SK-N-SH (cell line): Measurements from ENCODE around the gene GPC5. TPM values are rescaled to one million over a fixed set of nuclear protein-coding genes. Genes with fewer than 3 reads are reported as not detected.

Experiments used
- CTCF ChIA-PET: fragments of 300-600, 350-600 bp; formaldehyde crosslinking; extraction: SDS; loops from one replicate; lab custom pipeline; 2021; lab: Yijun Ruan, JAX
- POLR2A ChIA-PET: fragments of 350-600 bp; sonication (Branson Sonifier 250); formaldehyde crosslinking; extraction: SDS; loops from one replicate; lab custom pipeline; 2020; ENCODE audit warnings: antibody characterized with exemption, inconsistent platforms; lab: Yijun Ruan, JAX
- DNase-seq: peaks from one replicate; pipeline ENCODE4 v3.0.0; 2012
- H2AFZ ChIP-seq: fragments of 200-600 bp; sonication (generic); 2 replicates; pipeline ENCODE4 v1.8.1; 2016; ENCODE audit warnings: antibody characterized with exemption, mild to moderate bottlenecking, low read depth
- H3F3A ChIP-seq: fragments of 200-600 bp; sonication (generic); replicated peaks from 2 replicates; pipeline ENCODE3; 2016; ENCODE audit warnings: antibody characterized with exemption, mild to moderate bottlenecking; ENCODE audit not compliant: insufficient read depth
- H3K27ac ChIP-seq, 2 experiments: fragments of 200-500 bp in 1 of 2; fragments of 200-600 bp in 1 of 2; sonication (Bioruptor generic) in 1 of 2; sonication (generic), shearing (Covaris generic) in 1 of 2; 2 replicates each; pipeline versions ENCODE4 v1.5.1 to v1.6.1; 2014 to 2016; ENCODE audit warnings: low read depth in 2 of 2, inconsistent platforms in 1 of 2, low read length in 1 of 2, mild to moderate bottlenecking in 1 of 2, mixed read lengths in 1 of 2
- H3K27me3 ChIP-seq: fragments of 200-600 bp; sonication (generic), shearing (Covaris generic); 2 replicates; pipeline ENCODE4 v1.6.1; 2016; ENCODE audit warnings: mixed run types; ENCODE audit not compliant: insufficient read depth
- H3K36me3 ChIP-seq, 2 experiments: fragments of 200-500 bp in 1 of 2; fragments of 200-600 bp in 1 of 2; sonication (Bioruptor generic) in 1 of 2; sonication (generic) in 1 of 2; replicated peaks in 1 of 2; 2 replicates each; pipeline versions ENCODE3 to v1.5.1; 2014 to 2016; ENCODE audit warnings: low read length in 1 of 2, mild to moderate bottlenecking in 1 of 2; ENCODE audit not compliant: insufficient read depth in 2 of 2, control insufficient read depth in 1 of 2
- H3K4me1 ChIP-seq, 2 experiments: fragments of 200-500 bp in 1 of 2; fragments of 200-600 bp in 1 of 2; sonication (Bioruptor generic) in 1 of 2; sonication (generic), shearing (Covaris generic) in 1 of 2; 2 replicates each; pipeline versions ENCODE4 v1.5.1 to v1.6.1; 2014 to 2016; ENCODE audit warnings: low read depth in 1 of 2, low read length in 1 of 2, mixed run types in 1 of 2; ENCODE audit not compliant: insufficient read depth in 2 of 2, control insufficient read depth in 1 of 2
- H3K4me2 ChIP-seq: fragments of 200-600 bp; sonication (generic), shearing (Covaris generic); 2 replicates; pipeline ENCODE4 v1.6.1; 2017; ENCODE audit warnings: mixed run types
- H3K4me3 ChIP-seq, 2 experiments: fragments of 200-500 bp in 1 of 2; fragments of 200-600 bp in 1 of 2; sonication (Bioruptor generic) in 1 of 2; sonication (generic), shearing (Covaris generic) in 1 of 2; 2 replicates each; pipeline versions ENCODE4 v1.5.1 to v1.8.1; 2014 to 2016; ENCODE audit warnings: low read depth in 2 of 2, inconsistent platforms in 1 of 2, low read length in 1 of 2, mild to moderate bottlenecking in 1 of 2, mixed read lengths in 1 of 2, moderate library complexity in 1 of 2
- H3K79me2 ChIP-seq: fragments of 200-600 bp; sonication (generic); 2 replicates; pipeline ENCODE4 v1.8.1; 2017; ENCODE audit warnings: mild to moderate bottlenecking; ENCODE audit not compliant: insufficient read depth
- H3K9ac ChIP-seq: fragments of 200-600 bp; sonication (generic); 2 replicates; pipeline ENCODE4 v1.6.1; 2017; ENCODE audit warnings: mixed run types
- H3K9me2 ChIP-seq: fragments of 200-600 bp; sonication (generic); 2 replicates; pipeline ENCODE4 v1.6.1; 2017; ENCODE audit warnings: mixed run types
- H3K9me3 ChIP-seq: fragments of 200-600 bp; sonication (generic); 2 replicates; pipeline ENCODE4 v1.6.1; 2017; ENCODE audit warnings: mixed run types, mild to moderate bottlenecking, moderate library complexity
- H4K20me1 ChIP-seq: fragments of 200-600 bp; sonication (generic); 2 replicates; pipeline ENCODE4 v1.6.1; 2017; ENCODE audit warnings: mild to moderate bottlenecking, mixed run types; ENCODE audit not compliant: insufficient read depth
- ELF1 ChIP-seq: IDR thresholded peaks from 2 replicates; pipeline ENCODE4 v1.4.0; 2012
- FOSL2 ChIP-seq: IDR thresholded peaks from 2 replicates; pipeline ENCODE4 v1.4.0; 2012; ENCODE audit warnings: low read depth, mild to moderate bottlenecking, moderate library complexity, borderline replicate concordance
- FOXM1 ChIP-seq: IDR thresholded peaks from 2 replicates; pipeline ENCODE4 v1.4.0; 2012; ENCODE audit warnings: low read depth, mild to moderate bottlenecking
- GATA2 ChIP-seq: sonication (generic); formaldehyde crosslinking; IDR thresholded peaks from 2 replicates; pipeline ENCODE4 v1.5.0; 2020; ENCODE audit warnings: mild to moderate bottlenecking, missing genetic modification reagents
- IRF3 ChIP-seq: fragments of 150-350 bp; IDR thresholded peaks from 2 replicates; pipeline ENCODE4 v1.6.1; 2016; ENCODE audit warnings: mild to moderate bottlenecking, low read depth, low read length
- MEF2A ChIP-seq: IDR thresholded peaks from 2 replicates; pipeline ENCODE4 v1.4.0; 2012; ENCODE audit warnings: low read depth, borderline replicate concordance
- MXI1 ChIP-seq: IDR thresholded peaks from 2 replicates; pipeline ENCODE4 v1.6.1; 2012; ENCODE audit warnings: mild to moderate bottlenecking, low read depth, low read length, improper control_type of control experiment
- NRF1 ChIP-seq: IDR thresholded peaks from 2 replicates; pipeline ENCODE4 v1.6.1; 2012; ENCODE audit warnings: low read depth, mild to moderate bottlenecking, low read length
- POLR2AphosphoS5 ChIP-seq: IDR thresholded peaks from 2 replicates; pipeline ENCODE4 v1.6.1; 2012; ENCODE audit warnings: low read depth, low read length
- RAD21 ChIP-seq: IDR thresholded peaks from 2 replicates; pipeline ENCODE4 v1.6.1; 2012; ENCODE audit warnings: mild to moderate bottlenecking, low read length
- RCOR1 ChIP-seq: fragments of 150-350 bp; IDR thresholded peaks from 2 replicates; pipeline ENCODE4 v1.6.1; 2017; ENCODE audit warnings: antibody characterized with exemption, low read length
- RFX5 ChIP-seq: IDR thresholded peaks from 2 replicates; pipeline ENCODE4 v1.6.1; 2012; ENCODE audit warnings: mild to moderate bottlenecking, improper control_type of control experiment, low read length
- RXRA ChIP-seq: IDR thresholded peaks from 2 replicates; pipeline ENCODE4 v1.4.0; 2012; ENCODE audit warnings: low read depth, mild to moderate bottlenecking, borderline replicate concordance
- SIN3A ChIP-seq: IDR thresholded peaks from 2 replicates; pipeline ENCODE4 v1.6.1; 2012; ENCODE audit warnings: low read depth, mild to moderate bottlenecking, low read length, moderate library complexity, borderline replicate concordance
- TAF1 ChIP-seq: IDR thresholded peaks from 2 replicates; pipeline ENCODE4 v1.6.1; 2012; ENCODE audit warnings: low read depth, mild to moderate bottlenecking, low read length, moderate library complexity, borderline replicate concordance
- TCF12 ChIP-seq: IDR thresholded peaks from 2 replicates; pipeline ENCODE4 v1.4.0; 2012
- TEAD4 ChIP-seq: IDR thresholded peaks from 2 replicates; pipeline ENCODE4 v1.4.0; 2012; ENCODE audit warnings: mild to moderate bottlenecking, borderline replicate concordance; ENCODE audit not compliant: insufficient read depth
- ZBTB33 ChIP-seq: IDR thresholded peaks from 2 replicates; pipeline ENCODE4 v1.4.0; 2012; ENCODE audit warnings: low read depth, borderline replicate concordance
- WGBS: methylation state at CpG from one replicate; pipeline ENCODE4 v1.1.6; 2017; ENCODE audit warnings: low lambda C conversion rate; 5-methylcytosine and 5-hydroxymethylcytosine counted together
- polyA plus RNA-seq, 3 experiments: library from polyadenylated mRNA; depleted of rRNA; stranded (reverse); fragments of >200 nt; gene quantifications; 2 replicates each; pipeline ENCODE4 v1.2.3, GENCODE V29; 2012
- TF ChIP-seq, protein P1 (sequence below): IDR thresholded peaks from 2 replicates; pipeline ENCODE4 v1.4.0; 2012; ENCODE audit warnings: low read depth, borderline replicate concordance
- TF ChIP-seq, protein P2 (sequence below): fragments of 200-600 bp; sonication (generic); IDR thresholded peaks from 2 replicates; pipeline ENCODE4 v1.6.1; 2017; ENCODE audit warnings: antibody characterized with exemption, mild to moderate bottlenecking, moderate library complexity

Gene GPC5
- polyA plus RNA-seq, 1 of the 3 experiments (the other 2 are of a cell fraction) = 0.03 TPM

- CTCF ChIA-PET = interaction anchor here (0.7 to 2.7 kb wide), 3 partner anchors 15 to 332 kb away, joined by 3 to 7 read pairs (median 6); no protein-coding TSS in a partner anchor
- H4K20me1 ChIP-seq = no peaks in the 10 kb centered on the region
- POLR2A ChIA-PET = no interaction called here
Observed at GRCh38 chr13:91389186-91389585, 9.2 kb upstream of the GPC5 start.

More at GRCh38 chr13:91389186-91389585, 9.2 kb upstream of the GPC5 start:
- Histone ChIP-seq H3F3A (no peaks in the 10 kb centered on the region), H3K4me3 (no peak overlapping the region), H3K9ac (no peak overlapping the region), H2AFZ (no peak overlapping the region)
- no peak for DNase-seq
- WGBS = 45% methylated on average over 2 of the region's 2 CpGs
- TF ChIP-seq TCF12 (no peak), RAD21 (no peak), TEAD4 (no peak), ZBTB33 (no peak), IRF3 (no peak), RFX5 (no peak), FOXM1 (no peak), ELF1 (no peak), FOSL2 (no peak), MEF2A (no peak), POLR2AphosphoS5 (no peak), GATA2 (CRISPR knock-in tag) (no peak), RCOR1 (no peak), RXRA (no peak), NRF1 (no peak), MXI1 (no peak), TAF1 (no peak), SIN3A (no peak)
- TF ChIP-seq, protein P1, sequence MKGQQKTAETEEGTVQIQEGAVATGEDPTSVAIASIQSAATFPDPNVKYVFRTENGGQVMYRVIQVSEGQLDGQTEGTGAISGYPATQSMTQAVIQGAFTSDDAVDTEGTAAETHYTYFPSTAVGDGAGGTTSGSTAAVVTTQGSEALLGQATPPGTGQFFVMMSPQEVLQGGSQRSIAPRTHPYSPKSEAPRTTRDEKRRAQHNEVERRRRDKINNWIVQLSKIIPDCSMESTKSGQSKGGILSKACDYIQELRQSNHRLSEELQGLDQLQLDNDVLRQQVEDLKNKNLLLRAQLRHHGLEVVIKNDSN = no peak
- TF ChIP-seq, protein P2, sequence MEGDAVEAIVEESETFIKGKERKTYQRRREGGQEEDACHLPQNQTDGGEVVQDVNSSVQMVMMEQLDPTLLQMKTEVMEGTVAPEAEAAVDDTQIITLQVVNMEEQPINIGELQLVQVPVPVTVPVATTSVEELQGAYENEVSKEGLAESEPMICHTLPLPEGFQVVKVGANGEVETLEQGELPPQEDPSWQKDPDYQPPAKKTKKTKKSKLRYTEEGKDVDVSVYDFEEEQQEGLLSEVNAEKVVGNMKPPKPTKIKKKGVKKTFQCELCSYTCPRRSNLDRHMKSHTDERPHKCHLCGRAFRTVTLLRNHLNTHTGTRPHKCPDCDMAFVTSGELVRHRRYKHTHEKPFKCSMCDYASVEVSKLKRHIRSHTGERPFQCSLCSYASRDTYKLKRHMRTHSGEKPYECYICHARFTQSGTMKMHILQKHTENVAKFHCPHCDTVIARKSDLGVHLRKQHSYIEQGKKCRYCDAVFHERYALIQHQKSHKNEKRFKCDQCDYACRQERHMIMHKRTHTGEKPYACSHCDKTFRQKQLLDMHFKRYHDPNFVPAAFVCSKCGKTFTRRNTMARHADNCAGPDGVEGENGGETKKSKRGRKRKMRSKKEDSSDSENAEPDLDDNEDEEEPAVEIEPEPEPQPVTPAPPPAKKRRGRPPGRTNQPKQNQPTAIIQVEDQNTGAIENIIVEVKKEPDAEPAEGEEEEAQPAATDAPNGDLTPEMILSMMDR = no peak
- TF ChIP-seq, all 33 proteins: peak for 0
- Histone ChIP-seq H3K9me2 (no peaks in the 10 kb centered on the region), H3K9me3 (no peaks in the 10 kb centered on the region), H3K36me3 (no peaks in the 10 kb centered on the region), H3K79me2 (no peaks in the 10 kb centered on the region), H3K4me2 (no peak overlapping the region), H3K4me1 (no peaks in the 10 kb centered on the region), H3K27ac (no peak overlapping the region), H3K27me3 (no peaks in the 10 kb centered on the region; the same call in 1 of the 2 replicates)
